GM21529 (cell line): ENCODE results near the gene NCOR1.
"Not testable (repeated sequence)": the region's sequence is repeated elsewhere in the genome, so short reads cannot be mapped to it uniquely, and the experiment has no call there.

Experiments
- ATAC-seq: cut with Tn5 transposase; IDR thresholded peaks from one replicate; pipeline ENCODE4 v1.9.1; 2021; ENCODE audit not compliant: unreplicated experiment

The NCOR1 gene

GRCh38 chr17:16215273-16215964, at the start of gene NCOR1:
TSS of gene NCOR1 (minus strand) at chr17:16215534. CDS start at chr17:16194569, 20,965 bp downstream.
- peak; percentile 74 for ATAC-seq

GRCh38 chr17:16262201-16262600, 46.9 kb upstream of the NCOR1 start:
- ATAC-seq = no peak

GRCh38 chr17:16261049-16261448, 45.7 kb upstream of the NCOR1 start:
- ATAC-seq = no peak

- no peak for ATAC-seq
Observed at GRCh38 chr17:16259926-16260325, 44.6 kb upstream of the NCOR1 start.

- no peak for ATAC-seq
Observed at GRCh38 chr17:16258901-16259300, 43.6 kb upstream of the NCOR1 start.

- no peak for ATAC-seq
Observed at GRCh38 chr17:16255481-16255921, 40.2 kb upstream of the NCOR1 start.

- ATAC-seq = no peak
Observed at GRCh38 chr17:16254773-16255400, 39.6 kb upstream of the NCOR1 start.

GRCh38 chr17:16251556-16251955, 36.2 kb upstream of the NCOR1 start:
- no peak for ATAC-seq

GRCh38 chr17:16251043-16251442, 35.7 kb upstream of the NCOR1 start:
- no peak for ATAC-seq

GRCh38 chr17:16250635-16251034, 35.3 kb upstream of the NCOR1 start:
- ATAC-seq = no peak

- no peak for ATAC-seq
Observed at GRCh38 chr17:16247586-16247984, 32.3 kb upstream of the NCOR1 start.

- ATAC-seq = no peak
Observed at GRCh38 chr17:16243801-16244567, 28.6 kb upstream of the NCOR1 start.

GRCh38 chr17:16243385-16243784, 28.1 kb upstream of the NCOR1 start:
- ATAC-seq = no peak

- no peak for ATAC-seq
Observed at GRCh38 chr17:16241906-16242399, 26.6 kb upstream of the NCOR1 start.

GRCh38 chr17:16239931-16240330, 24.6 kb upstream of the NCOR1 start:
- no peak for ATAC-seq

GRCh38 chr17:16232391-16232790, 17.1 kb upstream of the NCOR1 start:
- no peak for ATAC-seq

GRCh38 chr17:16229912-16230561, 14.7 kb upstream of the NCOR1 start:
- ATAC-seq = not testable (repeated sequence)

GRCh38 chr17:16222406-16222805, 7.1 kb upstream of the NCOR1 start:
- ATAC-seq = no peak

GRCh38 chr17:16217002-16217635, 1.8 kb upstream of the NCOR1 start, which contains the start of gene PIGL:
TSS of gene PIGL (plus strand) at chr17:16217210. CDS start at chr17:16217227, 17 bp downstream.
- ATAC-seq = peak; percentile 41

GRCh38 chr17:16216341-16217001, 1.1 kb upstream of the NCOR1 start:
- not testable (repeated sequence) for ATAC-seq
